Stimulated activated CD4-positive, alpha-beta T cell treated with anti-CD3 and anti-CD28 coated beads, Interleukin-15, amount 100 ng/mL, for 24 hours (primary cell): ENCODE data around the gene PARK7.

Experiments
- DNase-seq: peaks from one replicate; pipeline ENCODE4 v3.0.0-alpha.2; 2020

PARK7 gene

DNA sequence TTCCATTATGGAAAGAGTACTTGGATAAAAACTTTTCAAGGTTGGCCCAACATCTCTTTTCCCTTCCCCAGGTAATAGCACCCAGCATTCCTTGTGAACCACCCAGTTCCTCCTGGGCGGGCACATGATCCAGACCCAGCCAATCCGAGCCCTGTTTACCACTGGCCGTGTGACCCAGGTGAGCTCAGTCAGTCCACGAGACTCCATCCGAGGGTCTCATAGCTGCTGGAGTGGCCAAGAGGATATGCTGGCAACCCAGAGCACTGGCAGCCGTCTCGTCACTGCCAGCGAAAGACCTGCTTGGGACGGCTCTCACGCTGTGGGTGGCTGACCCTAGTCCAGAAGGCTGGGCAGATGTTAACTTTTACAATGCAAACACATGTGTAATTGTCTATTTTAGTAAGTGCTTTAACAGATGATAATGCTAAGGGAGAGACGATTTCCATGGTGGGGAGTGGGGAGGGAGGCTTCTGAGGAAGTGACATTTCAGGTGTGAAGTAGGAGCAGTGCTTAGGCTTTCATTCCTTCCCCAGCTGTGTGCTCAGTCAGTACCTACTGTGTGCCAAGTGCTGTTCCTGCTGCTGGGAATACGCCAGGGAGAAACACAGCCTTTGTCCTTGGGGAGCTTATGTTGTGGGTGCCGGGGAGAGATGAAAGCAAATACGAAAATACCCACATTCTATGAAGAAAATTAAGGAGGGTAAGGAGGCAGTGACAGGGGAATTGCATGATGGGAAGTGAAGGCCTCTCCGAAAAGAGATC, 24.5 kb downstream of the PARK7 start:
- DNase-seq = no peak

DNA sequence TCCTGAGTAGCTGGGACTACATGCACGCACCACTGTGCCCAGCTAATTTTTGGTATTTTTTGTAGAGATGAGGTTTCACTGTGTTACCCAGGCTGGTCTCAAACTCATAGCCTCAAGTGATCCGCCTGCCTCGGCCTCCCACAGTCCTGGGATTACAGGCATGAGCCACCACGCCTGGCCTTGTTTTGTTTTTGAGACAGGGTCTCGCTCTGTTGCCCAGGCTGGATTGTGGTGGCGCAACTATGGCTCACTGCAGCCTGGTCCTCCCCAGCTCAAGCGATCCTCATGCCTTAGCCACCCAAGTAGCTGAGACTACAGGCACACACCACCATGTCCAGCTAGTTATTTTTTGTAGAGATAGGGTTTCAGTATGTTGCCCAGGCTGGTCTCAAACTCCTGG, 26.0 kb downstream of the PARK7 start:
- no peak for DNase-seq

DNA sequence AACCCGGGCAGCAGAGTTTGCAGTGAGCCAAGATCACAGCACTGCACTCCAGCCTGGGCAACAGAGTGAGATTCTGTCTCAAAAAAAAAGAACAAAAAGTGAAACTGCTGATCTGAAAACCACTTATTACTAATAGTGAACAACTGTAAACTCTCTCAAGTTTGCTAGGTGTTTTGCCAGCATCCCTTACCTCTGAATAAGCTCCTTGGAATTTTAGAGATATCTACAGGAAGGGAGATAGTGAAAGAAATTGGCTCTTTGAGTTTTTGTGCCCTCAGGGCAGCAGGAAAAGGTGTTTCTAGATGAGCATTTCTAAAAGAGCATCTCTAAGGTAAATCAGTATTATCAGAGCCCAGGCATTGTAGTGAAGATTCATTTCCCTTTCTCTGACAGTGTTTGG, 27.1 kb downstream of the PARK7 start:
- DNase-seq = no peak

DNA sequence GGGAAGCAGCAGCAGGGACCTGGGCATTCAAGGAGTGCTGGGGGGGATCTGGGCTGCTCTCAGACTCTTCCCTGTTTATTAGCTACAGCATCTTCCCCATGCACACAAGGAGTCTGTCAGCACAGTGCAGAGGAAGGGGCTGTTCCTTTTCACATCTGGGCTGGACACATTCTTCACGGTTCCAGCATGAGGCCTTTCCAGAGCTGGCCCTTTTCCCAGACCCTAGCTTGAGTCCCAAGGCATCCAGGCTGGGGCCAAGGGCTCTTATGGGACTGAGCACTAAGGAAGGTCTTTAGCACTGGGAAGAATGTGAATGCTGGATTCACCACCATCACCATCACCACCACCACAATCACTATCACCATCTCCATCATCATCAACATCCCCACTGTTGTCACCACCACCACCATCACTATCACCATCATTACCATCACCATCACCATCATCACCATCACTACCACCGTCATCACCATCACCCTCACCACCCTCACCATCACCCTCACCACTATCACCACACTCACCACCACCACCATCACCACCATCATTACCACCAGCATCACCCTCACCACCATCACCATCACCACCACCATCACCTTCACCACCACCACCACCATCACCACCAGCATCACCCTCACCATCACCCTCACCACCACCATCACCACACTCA, 28.4 kb downstream of the PARK7 start:
- DNase-seq = no peak

DNA sequence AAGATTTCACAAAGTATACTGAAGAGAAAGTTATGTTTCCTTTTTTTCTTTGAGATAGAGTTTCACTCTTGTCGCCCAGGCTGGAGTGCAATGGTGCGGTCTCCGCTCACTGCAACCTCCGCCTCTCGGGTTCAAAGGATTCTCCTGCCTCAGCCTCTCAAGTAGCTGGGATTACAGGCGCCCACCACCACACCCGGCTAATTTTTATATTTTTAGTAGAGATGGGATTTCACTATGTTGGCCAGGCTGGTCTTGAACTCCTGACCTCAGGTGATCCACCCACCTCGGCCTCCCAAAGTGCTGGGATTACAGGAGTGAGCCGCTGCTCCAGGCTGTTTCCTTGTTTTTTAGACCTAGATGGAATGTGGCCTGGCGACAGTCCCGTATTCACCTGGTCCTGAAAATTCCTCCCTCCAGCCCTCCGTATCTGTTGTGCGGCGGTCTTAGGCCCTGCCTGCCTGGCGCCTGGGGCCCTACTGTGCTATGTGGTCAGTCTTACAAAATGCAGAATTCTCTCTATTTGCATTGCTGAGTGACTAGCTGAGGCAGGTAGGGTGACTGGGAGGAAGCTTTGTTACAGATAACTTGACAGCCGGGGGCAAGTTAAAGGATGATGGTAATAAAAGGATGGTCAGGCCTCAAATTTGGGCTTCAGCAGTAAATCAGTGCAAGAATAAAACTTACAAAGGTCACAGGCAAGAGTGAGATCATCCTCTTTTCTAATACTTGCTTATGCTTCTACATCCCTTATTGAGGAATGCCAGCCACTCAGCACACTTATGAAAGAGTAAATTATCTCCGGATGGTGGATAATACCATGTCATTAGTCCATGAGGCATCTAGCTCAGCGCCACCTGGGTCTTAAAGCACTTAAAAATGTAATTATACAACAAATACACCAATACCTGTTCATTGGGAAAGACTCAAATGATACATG, 30.3 kb downstream of the PARK7 start:
- DNase-seq = no peak

DNA sequence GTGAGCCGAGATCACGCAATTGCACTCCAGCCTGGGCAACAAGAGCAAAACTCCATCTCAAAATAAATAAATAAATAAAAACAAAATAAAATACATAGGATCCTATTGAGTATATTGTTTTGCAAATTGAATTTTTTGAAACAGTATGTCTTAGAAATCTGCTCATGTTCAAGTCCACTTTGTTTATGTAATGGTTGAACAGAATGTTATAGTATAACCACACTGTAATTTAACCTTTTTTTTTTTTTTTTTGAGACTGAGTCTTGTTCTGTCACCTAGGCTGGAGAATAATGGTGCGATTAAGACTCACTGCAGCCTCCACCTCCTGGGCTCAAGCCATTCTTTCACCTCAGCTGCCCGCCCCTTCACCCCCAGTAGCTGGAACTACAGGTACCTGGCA, 31.4 kb downstream of the PARK7 start:
- no peak for DNase-seq

DNA sequence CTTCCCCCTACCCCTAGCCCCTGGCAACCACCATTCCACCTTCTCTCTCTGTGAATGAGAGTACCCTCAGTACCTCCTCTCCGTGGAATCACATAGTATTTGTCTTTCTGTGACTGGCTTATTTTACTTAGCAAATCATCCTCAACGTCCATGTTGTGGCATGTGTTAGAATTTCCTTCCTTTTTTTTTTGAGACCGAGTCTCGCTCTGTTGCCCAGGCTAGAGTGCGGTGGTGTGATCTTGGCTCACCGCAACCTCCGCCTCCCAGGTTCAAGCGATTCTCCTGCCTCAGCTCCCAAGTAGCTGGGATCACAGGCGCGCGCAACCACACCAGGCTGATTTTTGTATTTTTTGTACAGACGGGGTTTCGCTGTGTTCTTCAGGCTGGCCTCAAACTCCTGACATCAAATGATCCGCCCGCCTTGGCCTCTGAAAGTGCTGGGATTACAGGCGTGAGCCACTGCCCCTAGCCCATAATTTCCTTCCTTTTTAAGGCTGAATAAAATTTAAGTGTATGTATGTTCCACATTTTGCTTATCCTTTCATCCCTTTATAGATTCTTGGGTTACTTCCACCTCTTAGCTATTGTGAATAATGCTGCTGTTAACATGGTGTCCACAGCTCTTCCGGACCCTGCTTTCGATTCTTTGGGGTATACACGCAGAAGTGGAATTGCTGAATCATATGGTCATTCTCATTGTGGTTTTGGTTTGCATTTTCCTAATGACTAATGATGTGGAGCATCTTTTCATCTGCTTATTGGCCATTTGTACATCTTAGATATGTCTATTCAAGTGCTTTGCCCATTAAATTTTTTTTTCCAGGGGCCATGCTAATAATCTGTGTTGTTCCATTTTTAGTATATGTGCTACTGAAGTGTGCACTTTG, 32.3 kb downstream of the PARK7 start:
- DNase-seq = no peak

DNA sequence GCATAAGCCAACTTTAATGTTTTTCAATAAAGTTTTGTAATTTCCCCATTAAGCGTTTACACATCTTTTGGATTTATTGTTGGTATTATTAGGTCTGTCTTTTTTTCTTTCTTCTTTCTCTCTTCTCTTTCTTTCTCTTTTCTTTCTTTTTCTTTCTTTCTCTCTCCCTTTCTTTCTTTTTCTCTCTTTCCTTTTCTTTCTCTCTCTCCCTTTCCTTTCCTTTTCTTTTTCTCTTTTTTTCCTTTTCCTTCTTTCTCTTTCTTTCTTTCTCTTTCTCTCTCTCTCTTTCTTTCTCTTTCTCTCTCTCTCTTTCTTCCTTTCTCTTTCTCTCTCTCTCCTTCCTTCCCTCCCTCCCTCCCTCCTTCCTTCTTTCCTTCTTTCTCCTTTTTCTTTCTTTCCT, 33.3 kb downstream of the PARK7 start:
- no peak for DNase-seq

DNA sequence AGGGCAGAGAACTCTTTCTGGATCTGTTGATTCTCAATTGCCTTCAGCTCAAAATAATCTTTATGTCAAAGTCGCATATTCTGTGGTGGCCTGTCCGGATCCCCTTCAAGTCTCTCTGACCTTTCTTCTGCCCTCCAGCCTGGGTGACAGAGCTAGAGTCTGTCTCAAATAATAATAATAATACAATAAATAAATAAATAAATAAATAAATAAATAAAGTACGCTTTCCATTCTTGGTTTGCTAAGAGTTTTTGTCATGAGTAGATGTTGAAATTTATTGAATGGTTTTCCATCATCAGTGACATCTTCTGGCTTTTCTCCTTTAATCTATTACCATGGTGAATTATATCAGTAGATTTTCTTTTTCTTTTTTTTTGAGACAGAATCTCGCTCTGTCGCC, 33.9 kb downstream of the PARK7 start:
- DNase-seq = no peak

DNA sequence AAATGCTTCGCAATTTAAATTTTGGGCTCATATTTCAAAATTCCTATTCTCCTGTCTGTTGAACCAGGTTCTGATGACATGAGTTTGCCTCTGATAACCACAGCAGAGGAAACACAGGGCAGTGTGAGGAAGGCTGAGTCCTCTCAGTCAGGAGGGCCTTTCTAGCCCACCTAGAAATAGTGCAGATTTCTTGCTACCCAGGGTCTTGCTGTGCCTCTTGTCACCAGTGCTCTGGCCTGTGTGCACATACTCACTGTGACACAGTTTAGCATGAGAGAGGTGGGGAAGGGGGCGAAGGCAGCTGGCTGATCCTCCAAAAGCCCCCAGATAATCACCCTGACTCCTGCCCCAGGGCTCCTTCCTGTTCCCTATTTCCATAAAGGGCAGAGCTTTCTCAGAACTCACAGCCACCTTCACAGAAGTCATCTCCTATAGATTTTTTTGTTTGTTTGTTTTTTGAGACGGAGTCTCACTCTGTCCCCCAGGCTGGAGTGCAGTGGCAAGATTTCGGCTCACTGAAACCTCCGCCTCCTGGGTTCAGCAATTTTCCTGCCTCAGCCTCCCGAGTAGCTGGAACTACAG, 40.9 kb downstream of the PARK7 start:
- DNase-seq = no peak

DNA sequence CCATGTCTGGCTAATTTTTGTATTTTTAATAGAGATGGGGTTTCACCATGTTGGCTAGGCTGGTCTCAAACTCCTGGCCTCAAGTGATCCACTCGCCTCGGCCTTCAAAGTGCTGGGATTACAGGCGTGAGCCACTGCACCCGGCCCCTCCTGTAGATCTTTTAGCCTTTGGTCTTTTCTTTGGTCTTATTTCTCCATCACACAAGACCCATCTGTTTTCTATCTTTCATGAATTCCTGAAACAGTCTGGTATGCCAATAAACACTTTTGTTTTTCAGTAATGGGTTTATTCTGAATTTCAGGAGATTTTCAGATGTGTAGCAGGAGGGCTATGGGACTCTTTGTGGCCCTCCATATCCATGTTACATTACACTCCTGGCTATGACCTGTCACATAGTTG, 41.4 kb downstream of the PARK7 start:
- DNase-seq = no peak

DNA sequence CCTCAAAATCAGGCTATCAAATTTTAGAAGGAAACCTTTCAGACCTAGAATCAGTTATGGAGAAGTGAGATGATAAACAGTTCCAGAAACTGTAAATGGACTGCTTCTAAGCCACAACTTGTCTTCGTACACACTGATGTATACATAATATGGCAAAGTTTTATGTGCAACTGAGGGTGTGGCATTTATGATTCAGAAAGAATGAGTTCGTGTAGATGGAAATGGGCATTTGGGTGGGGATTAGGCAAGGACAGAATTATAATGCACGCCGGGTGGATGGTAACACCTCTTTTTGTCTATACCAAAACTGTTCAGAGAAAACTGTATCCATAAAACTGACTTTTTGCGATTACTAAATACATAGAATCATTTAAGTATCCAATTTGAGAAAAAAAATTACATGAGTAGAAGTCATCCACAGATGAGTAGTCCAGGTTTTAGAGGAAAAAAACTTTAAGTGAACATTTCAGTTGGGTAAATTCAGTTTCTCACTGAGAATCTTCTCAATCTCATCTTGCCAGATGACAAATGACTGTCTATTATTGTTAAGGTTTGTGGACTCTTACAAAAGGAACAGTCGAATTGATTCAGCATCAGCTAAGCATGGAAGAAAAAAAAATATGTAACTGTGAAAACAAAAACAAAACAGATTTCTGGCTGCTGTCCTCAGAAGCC, 42.1 kb downstream of the PARK7 start:
- DNase-seq = no peak

DNA sequence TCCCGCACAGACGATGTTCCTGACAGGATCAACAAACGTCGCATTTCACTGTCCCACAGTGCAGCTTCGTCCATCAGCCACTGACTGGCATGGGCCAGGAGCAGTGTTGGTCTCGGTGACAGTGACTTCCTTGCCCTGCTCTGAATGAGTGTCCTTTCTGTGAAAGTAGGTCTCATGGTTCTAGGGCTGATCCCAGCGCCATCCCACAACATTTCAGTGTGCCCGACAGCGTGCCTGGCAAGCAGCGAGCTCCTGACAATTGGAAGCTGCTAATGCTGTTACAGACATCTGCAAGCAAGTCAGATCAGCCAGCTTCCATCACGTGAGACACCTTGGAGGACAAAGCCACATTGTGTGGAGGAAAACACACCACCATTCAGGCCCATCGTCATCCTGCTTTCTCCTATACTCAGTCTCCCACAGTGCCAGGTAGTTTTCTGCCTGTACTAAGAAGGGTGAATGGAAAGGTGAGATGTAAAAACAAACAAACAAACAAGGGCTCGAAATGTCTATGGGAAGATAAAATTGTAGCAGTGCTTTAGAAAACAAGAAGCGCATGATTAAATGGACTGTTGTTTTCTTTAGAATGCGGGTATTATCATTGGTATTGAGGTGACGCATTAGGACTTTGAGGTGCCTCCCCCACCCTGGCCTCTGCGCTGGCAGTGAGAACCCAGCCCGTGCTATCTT, 42.7 kb downstream of the PARK7 start:
- DNase-seq = no peak

DNA sequence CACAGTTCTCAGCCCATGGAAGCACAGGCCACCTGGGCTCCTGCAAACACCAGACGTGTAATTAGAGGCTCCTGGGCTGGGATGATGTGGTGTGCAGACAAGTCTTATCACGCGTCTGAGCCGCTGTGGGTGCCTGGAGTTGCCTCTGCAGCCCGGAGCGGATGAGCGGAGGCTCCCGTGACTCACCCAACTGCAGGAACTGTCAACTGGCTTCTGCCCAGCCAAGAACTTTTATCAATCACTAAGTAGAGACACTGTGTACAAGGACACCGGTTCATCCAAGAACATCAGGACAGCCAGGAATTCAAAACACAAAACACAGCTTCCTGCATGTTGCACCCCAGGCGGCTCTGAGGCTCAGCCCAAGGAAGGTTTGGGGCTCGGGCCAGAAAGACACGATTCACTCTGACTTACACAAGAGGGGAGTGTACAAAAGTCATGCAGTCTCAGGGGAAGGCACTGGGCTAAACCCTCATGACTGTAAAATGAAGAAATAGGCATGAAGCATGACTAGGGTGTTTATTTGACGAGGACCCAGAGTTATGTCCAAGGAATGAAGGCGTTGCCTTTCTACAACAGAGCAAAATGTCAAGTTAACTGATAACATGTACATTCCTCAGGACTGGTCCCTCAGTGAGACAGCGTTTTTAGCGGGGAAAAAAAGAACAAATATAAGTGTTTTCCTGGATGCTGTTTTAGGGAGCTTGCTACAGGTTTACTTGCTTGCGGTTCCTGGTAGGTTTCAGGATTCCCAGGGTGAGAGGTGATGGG, 43.5 kb downstream of the PARK7 start:
- DNase-seq = no peak

DNA sequence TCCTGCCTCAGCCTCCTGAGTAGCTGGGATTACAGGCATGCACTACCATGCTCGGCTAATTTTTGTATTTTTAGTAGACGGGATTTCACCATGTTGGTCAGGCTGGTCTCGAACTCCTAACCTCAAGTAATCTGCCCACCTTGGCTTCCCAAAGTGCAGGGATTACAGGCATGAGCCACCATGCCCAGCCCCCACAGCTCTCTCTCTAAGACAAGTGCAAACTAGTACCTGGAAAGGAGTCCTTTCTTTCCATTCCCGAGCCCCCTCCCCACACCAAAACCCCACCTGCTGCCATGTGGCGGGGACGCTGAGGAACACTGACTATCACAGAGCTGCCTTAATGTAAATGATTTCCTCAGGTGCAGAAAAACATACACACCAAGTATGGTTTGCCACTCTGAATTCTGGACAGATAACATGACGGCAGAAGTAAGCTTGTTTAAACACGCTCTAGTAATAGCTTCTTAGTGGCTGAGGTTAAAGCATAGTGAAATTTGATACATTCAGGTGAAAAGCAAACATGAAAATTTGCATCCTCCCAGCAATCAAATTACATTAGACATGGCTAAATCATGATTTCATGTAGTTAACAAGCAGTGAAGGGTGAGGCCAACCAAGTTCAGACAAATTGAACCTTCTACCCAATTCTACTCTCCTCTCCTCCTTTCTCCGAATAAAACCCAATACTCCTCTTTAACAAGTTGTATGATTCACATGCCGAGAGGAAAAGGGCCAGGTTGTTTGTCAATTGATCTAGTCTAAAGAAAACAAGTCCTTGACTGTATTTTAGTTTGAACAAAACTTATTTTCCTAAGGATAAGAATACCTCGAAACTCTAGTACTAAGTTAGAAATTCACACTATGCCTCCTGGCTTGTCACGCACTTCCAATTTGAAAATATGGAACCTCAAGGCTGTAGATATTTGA, 44.8 kb downstream of the PARK7 start:
- DNase-seq = no peak

DNA sequence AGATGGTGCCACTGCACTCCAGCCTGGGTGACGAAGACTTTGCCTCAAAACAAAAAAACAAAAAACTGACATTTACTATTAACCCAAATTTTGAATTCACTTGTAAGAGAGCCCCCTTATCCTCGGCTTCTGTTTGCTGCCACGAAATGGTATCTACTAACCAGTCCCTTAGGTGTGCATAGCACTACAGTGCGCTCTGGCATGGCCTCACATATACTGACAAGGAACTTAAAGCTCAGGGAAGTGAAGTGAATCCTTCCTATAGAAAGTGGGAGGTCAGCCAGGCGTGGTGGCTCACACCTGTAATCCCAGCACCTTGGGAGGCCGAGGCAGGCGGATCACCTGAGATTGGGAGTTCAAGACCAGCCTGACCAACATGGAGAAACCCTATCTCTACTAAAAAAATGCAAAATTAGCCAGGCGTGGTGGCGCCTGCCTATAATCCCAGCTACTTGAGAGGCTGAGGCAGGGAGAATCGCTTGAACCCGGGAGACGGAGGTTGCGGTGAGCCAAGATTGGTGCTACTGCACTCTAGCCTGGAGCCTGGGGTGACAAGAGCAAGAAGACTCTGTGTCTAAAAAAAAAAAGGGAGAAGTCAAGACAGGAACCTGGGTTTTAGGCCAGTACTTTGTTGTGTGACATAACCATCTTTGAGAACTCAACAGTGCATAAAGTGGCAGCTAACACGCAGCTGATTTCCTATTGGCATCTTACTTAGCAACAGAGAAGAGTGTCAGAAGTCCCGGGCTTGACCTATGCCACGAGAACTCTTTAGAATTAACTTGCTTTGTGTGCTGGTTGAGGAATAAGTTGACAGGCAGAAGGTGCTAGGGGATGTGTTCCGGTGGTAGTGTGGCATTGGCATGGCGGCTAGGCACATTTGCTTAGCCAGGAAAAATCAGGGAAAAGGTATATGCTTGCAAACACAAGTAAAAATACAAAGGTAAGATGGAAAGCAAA, 47.8 kb downstream of the PARK7 start:
- DNase-seq = no peak

DNA sequence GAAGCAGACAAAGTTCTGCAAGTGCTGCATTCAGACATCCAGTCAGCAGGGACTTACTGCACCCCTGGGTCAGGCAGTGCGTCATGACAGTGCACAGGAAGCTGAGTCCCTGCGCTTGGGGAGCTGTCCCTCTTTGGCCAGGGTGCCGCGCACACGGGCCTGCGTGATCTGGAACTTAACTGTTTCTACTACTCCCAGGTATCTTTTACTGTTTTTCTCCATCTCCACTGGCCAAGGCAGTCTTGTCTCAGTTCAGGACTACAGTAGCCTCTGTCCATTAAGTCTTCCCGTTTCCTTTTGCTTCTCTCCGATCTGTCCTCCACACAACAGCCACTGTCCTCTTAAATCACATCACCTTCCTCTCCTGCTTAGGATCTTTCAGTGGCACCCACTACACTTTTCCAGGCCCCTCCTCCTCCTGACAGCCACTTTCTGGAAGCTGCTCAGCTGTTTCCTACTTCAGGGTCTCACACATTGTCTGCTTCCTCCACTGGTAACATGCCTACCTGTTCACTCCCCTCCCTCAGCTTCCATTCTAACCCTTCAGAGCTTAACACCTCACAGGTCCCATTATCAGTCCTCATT, 48.7 kb downstream of the PARK7 start:
- DNase-seq = no peak
